NCI-H1105 (cell line): ENCODE measurements around the gene GNB5.
"Not testable (repeated sequence)": the region's sequence is repeated elsewhere in the genome, so short reads cannot be mapped to it uniquely, and the experiment has no call there.

Source experiments
- DNase-seq: peaks from one replicate; lab custom pipeline; 2025; lab: John Stamatoyannopoulos, UW

The GNB5 gene

DNA sequence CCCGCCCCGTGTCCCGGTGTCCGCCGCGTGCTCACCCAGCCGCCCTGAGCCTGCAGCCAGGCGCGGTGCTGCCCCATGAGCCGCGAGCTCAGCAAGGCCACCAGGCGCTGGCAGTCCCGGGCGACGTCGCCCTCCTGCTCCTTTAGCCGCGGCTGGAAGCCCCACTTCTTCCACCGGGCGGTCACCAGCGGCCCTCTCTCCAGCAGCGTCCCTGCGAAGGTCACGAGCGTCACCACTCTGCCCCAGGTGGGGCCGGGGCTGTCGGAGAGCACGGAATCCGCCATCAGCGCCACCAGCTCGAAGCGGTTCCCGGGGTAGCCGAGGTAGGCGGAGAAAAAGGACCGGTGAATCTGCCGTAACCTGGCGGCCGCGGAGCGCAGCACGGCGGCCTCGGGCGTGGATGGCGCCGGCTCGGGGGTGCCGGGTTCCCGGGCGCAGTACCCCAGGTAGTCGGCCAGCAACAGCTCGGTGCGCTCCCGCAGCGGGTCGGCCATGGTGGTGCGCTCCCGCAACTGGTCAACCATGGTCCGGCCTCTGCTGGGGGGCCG is 78.9 kb downstream of the GNB5 start:
- DNase-seq: no peak

DNA sequence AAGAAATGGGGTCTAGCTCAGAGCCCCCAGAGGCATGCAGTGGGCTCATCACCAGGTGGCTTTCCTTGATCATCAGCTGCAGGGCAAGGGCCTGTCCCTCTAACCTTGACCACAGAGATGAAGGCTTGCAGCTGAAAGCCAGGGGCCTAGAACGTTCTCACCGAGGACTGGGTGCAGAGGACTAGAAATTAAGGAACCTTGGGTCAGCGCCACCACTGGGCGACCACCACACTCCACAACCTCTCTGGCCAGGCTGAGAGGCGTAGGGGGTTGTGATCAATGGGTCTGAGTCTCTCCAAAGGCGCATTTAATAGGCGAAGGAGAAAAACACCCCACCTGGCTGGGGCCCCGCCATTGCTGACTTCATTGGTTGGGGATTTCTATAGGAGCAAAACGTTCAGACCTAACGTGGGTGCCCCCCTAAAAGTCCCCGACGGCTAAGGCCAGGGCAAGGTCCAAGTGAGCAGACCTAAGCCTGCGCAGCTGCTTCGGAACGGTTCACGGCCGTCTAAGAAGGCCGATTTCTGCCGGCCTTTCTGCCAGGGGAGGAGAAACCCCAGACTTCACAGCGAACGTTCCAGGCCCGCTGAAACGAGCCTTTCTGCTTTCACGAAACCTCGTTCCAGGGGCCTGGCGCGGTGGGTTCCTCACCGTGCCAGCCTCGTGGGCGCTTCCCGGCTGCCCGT is 79.5 kb downstream of the GNB5 start:
- DNase-seq: no peak

DNA sequence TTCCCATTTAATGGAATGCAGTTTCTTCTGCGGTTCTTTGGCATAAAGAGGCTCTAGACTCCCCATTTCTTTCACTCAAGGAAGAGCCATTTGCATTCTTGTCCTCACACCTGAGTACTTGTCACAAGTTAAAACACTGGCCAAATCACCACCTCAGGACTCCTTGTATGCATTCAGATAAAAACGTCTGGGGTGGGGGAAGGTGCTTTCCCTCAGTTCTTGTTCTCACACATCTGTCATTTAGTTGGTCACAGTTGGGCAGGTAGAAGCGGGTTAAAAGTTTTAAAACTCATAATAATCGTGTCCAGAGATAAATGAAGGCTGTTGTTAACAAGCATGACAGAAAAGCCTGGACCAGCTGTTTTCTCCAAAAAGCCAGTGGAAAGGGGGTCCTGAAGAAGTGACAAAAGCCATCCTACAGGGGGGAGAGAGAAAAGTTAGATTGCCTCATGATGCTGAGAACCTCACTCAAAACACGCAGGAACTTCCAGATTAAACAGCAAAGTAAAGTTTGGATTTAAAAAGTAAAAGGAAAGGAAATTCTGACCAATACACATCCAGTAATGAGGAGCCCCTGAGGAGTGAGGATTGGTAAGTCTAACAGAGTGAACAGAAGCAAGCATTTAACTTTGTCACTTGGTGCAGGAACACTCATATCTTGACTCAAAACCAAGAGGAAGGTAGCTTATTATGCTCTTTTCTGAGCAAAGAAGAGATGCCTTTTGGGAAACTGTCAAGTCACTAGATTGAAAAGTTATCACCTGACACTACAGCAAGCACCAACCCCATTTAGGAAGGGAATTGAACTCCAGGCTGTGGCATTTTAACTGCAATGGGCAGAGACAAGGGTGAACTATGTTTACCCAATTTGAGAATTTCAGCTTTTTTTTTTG is 81.4 kb downstream of the GNB5 start:
- DNase-seq: no peak

DNA sequence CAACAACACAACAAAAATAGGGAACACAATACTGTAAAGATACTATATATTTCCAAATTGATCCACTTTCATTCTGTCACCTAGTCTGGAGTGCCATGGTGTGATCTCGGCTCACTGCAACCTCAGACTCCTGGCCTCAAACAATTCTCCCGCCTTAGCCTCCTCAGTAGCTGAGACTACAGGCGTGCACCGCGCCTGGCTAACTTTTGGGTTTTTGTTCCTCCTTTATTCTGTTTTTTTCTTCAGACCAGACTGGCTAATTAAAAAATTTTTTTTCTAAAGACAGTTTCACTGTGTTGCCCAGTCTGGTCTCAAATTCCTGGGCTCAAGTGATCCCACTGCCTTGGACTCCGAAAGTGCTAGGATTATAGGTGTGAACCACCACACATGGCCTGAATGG is 84.0 kb downstream of the GNB5 start:
- no peak for DNase-seq

DNA sequence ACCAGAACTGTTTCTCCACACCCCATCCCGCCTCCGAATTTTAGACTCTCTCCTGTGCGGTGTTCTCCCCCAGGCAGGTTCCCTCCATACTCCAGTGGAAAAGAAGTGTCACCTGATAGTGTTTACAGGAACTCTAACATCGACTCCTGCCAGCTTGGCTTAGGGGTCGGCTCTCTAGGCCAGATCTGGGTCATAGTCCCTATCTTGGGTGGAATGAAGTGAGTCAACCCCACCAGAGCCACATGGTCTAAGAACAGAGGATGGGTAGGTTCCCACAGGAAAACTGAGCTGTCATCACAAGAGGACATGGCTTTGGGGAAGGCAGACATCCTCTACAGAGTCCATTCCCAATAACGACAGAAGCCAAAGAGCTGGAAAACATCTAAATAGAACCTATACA is 84.6 kb downstream of the GNB5 start:
- DNase-seq: no peak

DNA sequence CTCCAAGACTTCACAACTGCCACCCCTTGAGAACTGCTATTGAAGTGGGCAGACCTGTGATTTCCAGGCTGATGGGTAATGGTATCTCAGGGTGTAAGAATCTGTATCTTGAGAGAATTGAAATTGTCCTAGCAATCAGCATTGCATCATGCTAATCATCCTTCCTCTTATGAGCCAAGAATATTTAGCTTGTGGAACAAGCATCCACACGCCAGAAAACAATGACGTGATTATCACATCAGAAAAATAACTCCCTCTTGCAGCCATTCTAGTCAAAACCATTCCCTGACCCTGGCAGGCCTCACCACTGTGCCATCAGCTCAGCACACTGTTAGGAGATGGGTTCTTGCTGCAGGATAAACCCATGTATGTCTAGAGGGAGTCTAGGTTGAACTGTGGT is 85.3 kb downstream of the GNB5 start:
- no peak for DNase-seq

DNA sequence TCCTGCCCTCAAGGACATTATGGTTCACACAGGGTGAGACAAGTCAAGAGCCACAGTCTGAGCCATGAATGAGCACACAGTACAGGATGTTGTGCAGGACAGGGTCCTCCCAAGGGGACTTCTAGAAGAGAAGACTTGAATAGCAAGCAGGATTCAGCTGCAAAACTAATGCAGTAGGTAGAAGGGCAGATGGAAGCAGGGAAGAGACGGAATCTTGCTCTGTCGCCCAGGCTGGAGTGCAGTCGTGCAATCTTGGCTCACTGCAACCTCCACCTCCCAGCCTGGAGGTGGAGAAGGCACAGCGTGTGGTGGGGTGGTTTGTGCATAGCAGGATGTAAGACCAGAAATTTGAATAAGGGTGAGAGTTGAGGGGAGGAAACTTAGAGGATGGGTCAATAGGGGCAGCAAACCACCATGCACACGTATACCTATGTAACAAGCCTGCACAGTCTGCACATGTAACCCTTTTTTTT is 86.6 kb downstream of the GNB5 start:
- no peak for DNase-seq

DNA sequence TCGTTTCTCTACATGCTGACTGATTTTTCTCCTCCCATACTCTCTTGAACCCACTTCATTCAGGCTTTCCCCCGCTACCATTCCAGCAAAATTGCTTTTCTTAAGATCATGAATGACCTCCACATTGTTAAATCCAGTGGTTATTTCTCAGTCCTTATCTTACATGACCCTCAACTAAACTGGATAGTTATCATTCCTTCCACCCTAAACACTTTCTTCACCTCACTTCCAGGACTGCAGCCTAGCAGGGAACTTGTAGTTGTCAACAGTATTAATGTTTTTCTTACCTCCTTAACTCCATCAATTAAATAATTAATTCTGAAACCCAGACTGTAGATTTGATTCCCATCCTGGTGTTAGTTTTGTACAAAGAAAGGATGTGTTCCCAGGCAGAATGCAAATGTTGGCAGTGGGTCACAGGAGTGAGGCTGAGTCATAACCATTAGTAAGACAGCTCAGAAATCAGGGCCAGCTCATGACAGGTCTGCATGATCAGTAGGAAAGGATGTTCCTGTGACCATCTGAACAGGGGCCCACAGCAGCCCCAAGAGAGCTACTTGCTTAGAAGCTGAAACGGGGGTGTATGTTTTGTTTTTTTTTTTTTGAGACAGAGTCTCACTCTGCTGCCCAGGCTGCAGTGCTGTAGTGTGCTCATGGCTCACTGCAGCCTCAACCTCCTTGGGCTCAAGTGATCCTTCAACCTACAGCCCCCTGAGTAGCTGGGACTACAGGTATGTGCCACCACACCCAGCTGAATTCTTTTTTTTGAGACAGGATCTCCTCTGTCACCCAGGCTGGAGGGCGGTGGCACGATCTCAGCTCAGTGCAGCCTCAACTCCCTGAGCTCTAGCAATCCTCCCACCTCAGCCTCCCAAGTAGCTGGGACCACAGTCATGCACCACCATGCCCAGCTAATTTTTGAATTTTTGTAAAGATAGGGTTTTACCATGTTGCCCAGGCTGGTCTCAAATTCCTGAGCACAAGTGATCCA is 87.7 kb downstream of the GNB5 start:
- no peak for DNase-seq

DNA sequence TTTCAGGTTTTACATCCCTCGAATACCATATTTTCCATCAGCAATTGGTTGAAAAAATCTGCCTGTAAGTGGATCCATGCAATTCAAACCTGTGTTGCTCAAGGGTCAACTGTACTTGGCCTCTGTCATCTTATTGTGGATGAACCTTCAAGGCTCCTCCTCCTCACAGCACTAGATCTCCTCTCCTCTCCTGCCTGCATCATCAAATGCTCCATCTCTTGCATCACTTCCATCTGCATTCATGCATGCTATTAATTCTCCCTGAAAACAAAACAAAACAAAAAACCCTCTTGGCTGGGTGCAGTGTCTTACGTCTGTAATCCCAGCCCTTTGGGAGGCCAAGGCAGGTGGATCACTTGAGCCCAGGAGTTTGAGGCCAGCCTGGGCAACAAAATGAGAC is 88.7 kb downstream of the GNB5 start:
- DNase-seq: no peak

DNA sequence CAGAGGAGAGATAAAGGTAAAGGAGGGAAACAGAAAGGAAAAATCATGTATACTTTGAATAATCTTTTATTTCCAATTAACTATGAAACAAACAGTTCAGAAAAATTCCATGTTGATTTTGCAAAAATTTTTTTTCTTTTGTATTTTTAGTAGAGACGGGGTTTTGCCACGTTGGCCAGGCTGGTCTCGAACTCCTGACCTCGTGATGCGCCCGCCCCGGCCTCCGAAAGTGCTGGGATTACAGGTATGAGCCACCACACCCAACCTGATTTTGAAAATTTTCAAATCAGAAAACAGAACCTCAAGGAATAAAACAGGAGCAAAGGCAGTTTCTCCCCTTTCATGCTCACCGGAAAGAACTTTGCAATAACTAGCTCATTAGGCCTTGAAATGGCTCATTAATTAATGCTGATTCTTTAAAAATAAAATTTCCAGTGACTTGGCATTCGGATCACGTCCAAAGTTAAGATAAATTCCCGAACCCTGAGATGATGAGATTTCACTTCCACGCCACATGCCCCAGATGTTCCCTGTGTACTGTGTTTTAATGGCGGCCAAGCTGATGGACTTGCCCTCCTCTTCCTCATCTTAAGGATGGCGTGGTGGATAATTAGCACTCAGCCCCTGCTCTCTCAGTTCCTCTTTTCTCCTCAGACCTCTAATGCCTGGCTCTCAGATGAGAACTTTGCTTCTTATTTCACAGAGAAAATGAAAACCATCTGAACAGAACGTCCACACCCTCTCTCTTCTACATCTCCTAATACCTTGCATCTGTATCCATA is 89.5 kb downstream of the GNB5 start:
- no peak for DNase-seq

DNA sequence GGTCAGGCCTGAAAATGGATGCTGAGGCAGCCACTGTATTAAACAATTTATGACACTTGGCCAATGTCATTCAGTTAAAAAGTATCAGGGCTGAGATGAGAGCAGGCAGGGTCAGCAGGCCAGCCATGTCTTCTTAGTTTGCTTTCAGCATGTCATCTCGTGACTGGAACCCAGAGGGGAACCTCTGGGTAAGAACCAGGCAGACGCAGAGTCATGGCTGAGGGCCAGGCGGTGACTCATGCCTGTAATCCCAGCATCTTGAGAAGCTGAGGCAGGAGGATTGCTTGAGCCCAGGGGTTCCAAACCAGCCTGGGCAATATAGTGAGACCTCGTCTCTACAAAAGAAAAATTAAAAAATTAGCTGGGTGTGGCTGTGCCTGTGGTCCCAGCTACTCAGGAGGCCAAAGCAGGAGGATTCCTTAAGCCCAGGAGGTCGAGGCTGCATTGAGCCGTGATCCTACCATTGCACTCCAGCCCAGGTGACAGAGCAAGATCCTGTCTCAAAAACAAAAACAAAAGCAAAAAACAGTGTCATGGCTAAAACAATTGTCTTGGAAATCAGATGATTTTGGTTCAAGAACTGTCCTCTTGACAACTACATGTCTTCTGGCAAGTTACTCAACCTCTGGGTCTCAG is 90.3 kb downstream of the GNB5 start:
- no peak for DNase-seq

DNA sequence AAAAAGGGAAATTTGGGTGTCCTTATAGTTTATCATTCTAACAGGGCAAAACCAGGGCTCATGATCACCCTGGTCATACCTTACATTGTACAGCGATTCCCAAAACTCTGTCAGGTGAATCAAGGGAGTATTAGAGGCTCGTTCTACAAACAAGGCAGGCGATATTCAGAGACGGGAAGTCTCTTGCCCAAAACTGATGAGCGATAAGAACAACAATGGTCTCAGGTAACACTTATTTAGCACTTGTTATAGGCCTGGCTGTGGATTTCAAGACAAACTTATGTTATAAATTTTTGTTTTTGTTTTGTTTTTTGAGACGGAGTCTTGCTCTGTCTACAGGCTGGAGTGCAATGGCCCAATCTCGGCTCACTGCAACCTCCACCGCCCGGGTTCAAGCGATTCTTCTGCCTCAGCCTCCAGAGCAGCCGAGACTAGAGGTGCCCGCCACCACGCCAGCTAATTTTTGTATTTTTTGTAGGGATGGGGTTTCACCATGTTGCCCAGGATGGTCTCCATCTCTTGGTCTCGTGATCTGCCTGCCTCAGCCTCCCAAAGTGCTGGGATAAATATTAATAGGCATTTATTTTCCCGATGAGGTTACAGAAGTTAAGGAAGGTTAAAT is 91.4 kb downstream of the GNB5 start:
- DNase-seq: no peak

DNA sequence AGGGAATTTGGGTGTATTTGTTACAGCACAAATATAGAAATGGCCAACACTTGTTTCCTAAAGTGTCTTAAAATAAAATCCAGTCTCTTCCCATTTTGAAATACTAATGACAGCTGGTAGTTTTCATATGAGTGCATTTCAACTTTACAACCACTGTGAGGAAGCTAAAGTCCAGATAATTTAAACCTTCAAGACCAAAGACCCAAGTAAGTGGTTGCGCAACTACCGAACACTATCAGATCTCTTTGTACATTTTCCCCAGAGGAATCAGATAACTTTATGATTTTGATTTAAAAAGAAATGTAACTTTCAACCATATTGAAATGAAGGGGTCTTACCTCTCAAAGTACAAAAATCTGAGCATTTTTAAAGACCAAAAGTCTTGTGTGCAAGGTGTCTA is 92.9 kb downstream of the GNB5 start:
- DNase-seq: no peak

DNA sequence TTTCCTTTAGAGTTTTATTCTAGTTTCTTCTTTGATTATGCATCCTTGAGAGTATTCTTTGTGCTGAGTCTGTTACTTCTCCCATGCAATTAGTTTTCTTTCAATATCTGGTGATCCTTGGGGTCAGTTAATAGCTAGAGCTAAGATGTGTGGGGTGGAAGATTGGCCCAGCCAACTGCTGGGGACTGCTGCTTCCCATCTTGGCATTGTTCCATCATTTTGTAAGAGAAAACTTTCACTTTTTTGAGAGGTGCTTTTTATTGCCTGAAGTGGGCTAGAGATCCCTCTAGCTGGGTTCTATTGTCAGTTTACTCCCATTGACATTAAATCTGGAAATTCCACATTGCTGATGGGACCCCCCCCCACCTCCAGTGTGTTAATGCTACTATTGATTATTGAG is 94.0 kb downstream of the GNB5 start:
- DNase-seq: no peak

DNA sequence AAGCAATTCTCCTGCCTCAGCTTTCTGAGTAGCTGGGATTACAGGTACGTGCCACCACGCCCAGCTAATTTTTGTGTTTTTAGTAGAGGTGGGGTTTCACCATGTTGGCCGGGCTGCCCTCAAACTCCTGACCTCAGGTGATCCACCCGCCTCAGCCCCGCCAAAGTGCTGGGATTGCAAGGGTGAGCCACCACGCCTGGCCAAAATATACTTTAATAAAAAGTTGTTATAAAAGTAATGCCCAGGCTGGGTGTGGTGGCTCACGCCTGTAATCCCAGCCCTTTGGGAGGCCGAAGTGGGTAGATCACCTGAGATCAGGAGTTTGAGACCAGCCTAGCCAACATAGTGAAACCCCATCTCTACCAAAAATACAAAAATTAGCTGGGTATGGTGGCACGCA is 94.7 kb downstream of the GNB5 start:
- not testable (repeated sequence) for DNase-seq

DNA sequence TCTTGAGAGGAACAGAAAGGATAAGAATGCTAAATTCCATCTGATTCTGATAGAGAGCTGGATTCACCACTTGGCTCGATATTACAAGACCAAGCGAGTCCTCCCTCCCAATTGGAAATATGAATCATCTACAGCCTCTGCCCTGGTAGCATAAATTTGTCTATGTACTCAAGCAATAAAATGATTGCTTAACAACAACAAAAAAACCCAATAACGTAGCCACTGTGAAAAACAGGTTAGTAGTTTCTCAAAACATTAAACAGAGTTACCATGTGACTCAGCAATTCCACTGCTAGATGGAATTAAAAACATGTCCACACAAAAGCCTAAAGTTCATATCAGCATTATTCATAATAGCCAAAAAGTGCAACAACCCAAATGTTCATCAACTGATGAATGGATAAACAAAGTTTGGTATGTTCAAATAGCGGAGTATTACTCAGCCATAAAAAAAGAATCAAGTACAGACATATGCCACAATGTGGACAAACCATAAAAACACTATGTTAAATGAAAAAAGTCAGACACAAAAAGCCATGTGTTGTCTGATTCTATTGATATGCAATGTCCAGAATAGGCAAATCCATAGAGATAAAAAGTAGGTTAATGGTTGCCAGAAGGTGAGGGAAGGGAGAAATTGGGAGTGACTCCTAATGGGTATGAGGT is 95.5 kb downstream of the GNB5 start:
- DNase-seq: no peak

DNA sequence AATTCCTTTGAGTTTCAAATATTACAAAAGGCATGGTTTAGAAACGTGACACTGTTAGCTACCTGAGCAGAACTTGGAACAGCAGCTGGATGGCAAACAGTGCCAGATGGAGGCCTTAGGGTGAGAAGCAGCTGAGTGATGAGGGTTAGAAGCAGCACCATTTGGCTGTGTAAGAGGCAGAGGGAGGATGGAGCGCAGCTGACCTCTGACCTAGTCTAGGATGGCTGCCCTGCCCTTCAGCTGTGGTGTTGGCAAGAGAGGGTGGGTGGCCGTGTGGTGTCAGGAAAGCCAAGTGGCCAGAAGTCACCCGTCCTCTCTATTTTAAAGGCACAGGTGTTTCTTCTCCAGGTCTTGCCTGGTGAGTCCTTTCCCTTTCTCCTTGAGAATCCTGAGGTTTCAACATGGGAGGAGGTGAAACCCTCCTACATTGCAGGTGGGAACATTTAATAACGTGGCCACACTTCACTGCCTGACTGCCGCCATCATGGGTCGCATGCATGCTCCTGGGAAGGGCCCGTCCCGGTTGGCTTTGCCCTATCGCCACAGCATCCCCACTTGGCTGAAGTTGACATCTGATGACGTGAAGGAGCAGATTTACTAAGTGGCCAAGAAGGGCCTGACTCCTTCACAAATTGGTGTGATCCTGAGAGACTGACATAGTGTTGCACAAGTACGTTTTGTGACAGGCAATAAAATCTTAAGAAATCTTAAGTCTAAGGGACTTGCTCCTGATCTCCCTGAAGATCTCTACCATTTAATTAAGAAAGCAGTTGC is 96.2 kb downstream of the GNB5 start:
- no peak for DNase-seq

DNA sequence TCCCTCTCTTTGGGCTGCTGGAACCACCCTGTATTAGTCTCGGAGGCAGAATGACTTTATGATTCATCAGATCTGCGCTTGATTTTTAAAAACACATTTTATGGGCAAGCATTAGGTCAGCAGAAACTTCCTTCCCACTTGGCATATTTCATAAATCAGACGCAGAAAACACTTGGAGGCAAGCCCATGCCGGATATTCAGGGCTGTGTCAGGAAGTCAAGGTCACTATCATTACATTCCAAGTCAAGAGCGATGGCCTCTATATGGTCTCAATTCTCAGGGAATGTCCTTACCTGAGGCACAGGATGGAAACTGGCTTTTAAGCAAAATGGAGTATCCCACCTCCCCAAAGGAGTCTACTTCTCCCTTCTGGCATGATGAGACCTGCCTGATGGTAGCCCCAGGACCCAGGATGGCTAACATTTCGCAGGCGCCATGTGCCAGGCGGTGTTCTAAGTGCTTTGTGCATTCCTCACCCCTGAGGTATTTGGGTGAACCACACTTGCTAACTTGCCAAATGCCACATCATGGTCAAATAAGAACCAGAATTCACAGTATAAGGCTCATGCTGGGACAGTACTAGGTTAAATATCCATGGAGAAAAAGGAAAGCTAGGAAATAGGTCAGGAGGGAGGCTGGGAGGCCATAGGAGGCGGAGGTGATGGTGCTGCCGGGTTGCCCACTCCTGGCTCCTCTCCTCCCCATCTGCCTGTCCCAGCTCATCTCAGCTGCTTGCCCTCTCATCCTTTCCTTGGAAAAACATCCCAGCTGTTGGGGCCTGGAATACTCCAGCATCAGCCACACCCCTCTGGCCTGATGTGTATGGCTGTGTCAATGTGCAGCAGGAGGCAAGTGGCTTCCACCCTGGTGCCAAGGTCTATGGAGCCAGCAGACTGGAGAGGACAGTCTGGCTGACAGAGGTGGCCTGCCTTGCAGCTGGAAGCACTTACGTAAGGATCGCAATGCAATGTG is 97.4 kb downstream of the GNB5 start:
- DNase-seq: no peak
